ENCODE data around the gene POMGNT1. TPM values are rescaled to one million over a fixed set of nuclear protein-coding genes. Genes with fewer than 3 reads are reported as not detected.

The POMGNT1 gene
- total RNA-seq, 1 experiment from 2014 or later: 34.9 TPM

- H3K4me1 ChIP-seq: peaks cover 8% of the 10 kb centered on the region; the same call in 1 of the 2 replicates
- Mint-ChIP-seq H3K4me3 (ENCODE audit: unreplicated experiment) (no peak within 1 kb of the TSS), H3K36me3 (ENCODE audit: insufficient read depth, unreplicated experiment) (no peaks in the 10 kb centered on the region), H3K9me3 (ENCODE audit: unreplicated experiment) (no peaks in the 10 kb centered on the region), H3K27ac (ENCODE audit: unreplicated experiment) (no peak within 1 kb of the TSS), H3K27me3 (ENCODE audit: insufficient read depth, unreplicated experiment) (no peaks in the 10 kb centered on the region), H3K4me1 (ENCODE audit: low read depth, unreplicated experiment) (peaks cover 5% of the 10 kb centered on the region)
- no TSS peak for BruUV-seq (replicated peaks)
- TF ChIP-seq CTCF (IDR thresholded peaks at IDR 0.05; ENCODE audit: insufficient read depth in 1 of 2, low read depth in 1 of 2, low read length in 1 of 2, severe bottlenecking in 1 of 2, unreplicated experiment in 1 of 2): no peak
- H3K36me3 ChIP-seq (ENCODE audit: control insufficient read depth, insufficient read depth, low read length): no peaks in the 10 kb centered on the region
- H3K9me3 ChIP-seq: no peaks in the 10 kb centered on the region
- intact Hi-C loops (cut with micrococcal nuclease; ENCODE audit: unreplicated experiment): no loop called here
- no peak for DNase-seq
- no peak within 1 kb of the TSS for H3K4me3 ChIP-seq (ENCODE audit: low read depth, low read length)
- ChIA-PET POLR2A (no interaction called here), CTCF (no interaction called here)
- no peaks in the 10 kb centered on the region for H3K27me3 ChIP-seq (replicated peaks; ENCODE audit: control insufficient read depth, insufficient read depth, low read length)
Measured at GRCh38 chr1:46176211-46176865, 21.9 kb downstream of the POMGNT1 start, which contains the start of gene P3R3URF. P3R3URF (minus strand) TSS chr1:46176488; CDS start chr1:46176471, 17 bp downstream.

GRCh38 chr1:46175243-46175642 lies 23.0 kb downstream of the POMGNT1 start:
- H3K27me3 Mint-ChIP-seq (ENCODE audit: insufficient read depth, unreplicated experiment): no peaks in the 10 kb centered on the region
- no peaks in the 10 kb centered on the region for H3K36me3 Mint-ChIP-seq (ENCODE audit: insufficient read depth, unreplicated experiment)
- no TSS peak for BruUV-seq (replicated peaks)
- ChIA-PET CTCF (no interaction called here), POLR2A (no interaction called here)
- H3K4me1 Mint-ChIP-seq (ENCODE audit: low read depth, unreplicated experiment): peaks cover 5% of the 10 kb centered on the region
- Histone ChIP-seq H3K9me3 (no peaks in the 10 kb centered on the region), H3K27me3 (replicated peaks; ENCODE audit: control insufficient read depth, insufficient read depth, low read length) (no peaks in the 10 kb centered on the region), H3K4me1 (peaks cover 10% of the 10 kb centered on the region; the same call in 1 of the 2 replicates), H3K36me3 (ENCODE audit: control insufficient read depth, insufficient read depth, low read length) (no peaks in the 10 kb centered on the region), H3K4me3 (ENCODE audit: low read depth, low read length) (no peak overlapping the region)
- H3K4me3 Mint-ChIP-seq (ENCODE audit: unreplicated experiment): no peak overlapping the region
- H3K9me3 Mint-ChIP-seq (ENCODE audit: unreplicated experiment): no peaks in the 10 kb centered on the region
- intact Hi-C loops (cut with micrococcal nuclease; ENCODE audit: unreplicated experiment): no loop called here
- DNase-seq: no peak
- no peak overlapping the region for H3K27ac Mint-ChIP-seq (ENCODE audit: unreplicated experiment)
- no peak for TF ChIP-seq CTCF (IDR thresholded peaks at IDR 0.05; ENCODE audit: insufficient read depth in 1 of 2, low read depth in 1 of 2, low read length in 1 of 2, severe bottlenecking in 1 of 2, unreplicated experiment in 1 of 2)

- ChIA-PET CTCF (no interaction called here), POLR2A (no interaction called here)
- Histone ChIP-seq H3K4me3 (ENCODE audit: low read depth, low read length) (no peak within 1 kb of the TSS), H3K36me3 (ENCODE audit: control insufficient read depth, insufficient read depth, low read length) (no peaks in the 10 kb centered on the region), H3K27me3 (replicated peaks; ENCODE audit: control insufficient read depth, insufficient read depth, low read length) (no peaks in the 10 kb centered on the region), H3K4me1 (peaks cover 10% of the 10 kb centered on the region; the same call in 1 of the 2 replicates), H3K9me3 (no peaks in the 10 kb centered on the region)
- no peak for DNase-seq
- Mint-ChIP-seq H3K4me3 (ENCODE audit: unreplicated experiment) (no peak within 1 kb of the TSS), H3K27me3 (ENCODE audit: insufficient read depth, unreplicated experiment) (no peaks in the 10 kb centered on the region), H3K9me3 (ENCODE audit: unreplicated experiment) (no peaks in the 10 kb centered on the region), H3K4me1 (ENCODE audit: low read depth, unreplicated experiment) (peaks cover 5% of the 10 kb centered on the region), H3K27ac (ENCODE audit: unreplicated experiment) (no peak within 1 kb of the TSS), H3K36me3 (ENCODE audit: insufficient read depth, unreplicated experiment) (no peaks in the 10 kb centered on the region)
- no peak for TF ChIP-seq CTCF (IDR thresholded peaks at IDR 0.05; ENCODE audit: insufficient read depth in 1 of 2, low read depth in 1 of 2, low read length in 1 of 2, severe bottlenecking in 1 of 2, unreplicated experiment in 1 of 2)
- no TSS peak for BruUV-seq (replicated peaks)
- intact Hi-C loops (cut with micrococcal nuclease; ENCODE audit: unreplicated experiment): no loop called here
Measured at GRCh38 chr1:46174448-46175231, 23.6 kb downstream of the POMGNT1 start, which contains the start of gene TSPAN1. TSPAN1 (plus strand) TSS chr1:46175087; CDS start chr1:46181108, 6,021 bp downstream.

Data from Caco-2 (cell line).